Mesodermal cell (in vitro differentiated cells): ENCODE results near the gene LRRC36.
"Not testable (repeated sequence)": the region's sequence is repeated elsewhere in the genome, so short reads cannot be mapped to it uniquely, and the experiment has no call there.

Experiments
- H3K27ac ChIP-seq: 2 replicates; pipeline ENCODE4 v1.7.0; 2013; ENCODE audit warnings: mild to moderate bottlenecking, low read depth, low read length, moderate library complexity; ENCODE audit not compliant: severe bottlenecking
- H3K36me3 ChIP-seq: 2 replicates; pipeline ENCODE4 v1.7.1; 2013; ENCODE audit warnings: mild to moderate bottlenecking, low read length, moderate library complexity; ENCODE audit not compliant: control insufficient read depth, insufficient read depth
- H3K4me1 ChIP-seq: one replicate; pipeline ENCODE4 v1.7.1; 2013; ENCODE audit warnings: mild to moderate bottlenecking, low read length; ENCODE audit not compliant: insufficient read depth, control insufficient read depth, poor library complexity, severe bottlenecking
- H3K4me3 ChIP-seq: 2 replicates; pipeline ENCODE4 v1.7.0; 2013; ENCODE audit warnings: low read length, control low read depth, mild to moderate bottlenecking; ENCODE audit not compliant: insufficient read depth, poor library complexity, severe bottlenecking; ENCODE audit errors: extremely low read depth
- H3K9me3 ChIP-seq: 2 replicates; pipeline ENCODE4 v1.7.1; 2013; ENCODE audit warnings: mild to moderate bottlenecking, low read length, moderate library complexity; ENCODE audit not compliant: control insufficient read depth
- WGBS, 2 experiments: methylation state at CpG; one replicate each; pipeline ENCODE4 v1.1.5; 2013; ENCODE audit warnings: missing lambda C conversion rate in 2 of 2; ENCODE audit not compliant: insufficient coverage in 2 of 2; 5-methylcytosine and 5-hydroxymethylcytosine counted together

Gene LRRC36

DNA sequence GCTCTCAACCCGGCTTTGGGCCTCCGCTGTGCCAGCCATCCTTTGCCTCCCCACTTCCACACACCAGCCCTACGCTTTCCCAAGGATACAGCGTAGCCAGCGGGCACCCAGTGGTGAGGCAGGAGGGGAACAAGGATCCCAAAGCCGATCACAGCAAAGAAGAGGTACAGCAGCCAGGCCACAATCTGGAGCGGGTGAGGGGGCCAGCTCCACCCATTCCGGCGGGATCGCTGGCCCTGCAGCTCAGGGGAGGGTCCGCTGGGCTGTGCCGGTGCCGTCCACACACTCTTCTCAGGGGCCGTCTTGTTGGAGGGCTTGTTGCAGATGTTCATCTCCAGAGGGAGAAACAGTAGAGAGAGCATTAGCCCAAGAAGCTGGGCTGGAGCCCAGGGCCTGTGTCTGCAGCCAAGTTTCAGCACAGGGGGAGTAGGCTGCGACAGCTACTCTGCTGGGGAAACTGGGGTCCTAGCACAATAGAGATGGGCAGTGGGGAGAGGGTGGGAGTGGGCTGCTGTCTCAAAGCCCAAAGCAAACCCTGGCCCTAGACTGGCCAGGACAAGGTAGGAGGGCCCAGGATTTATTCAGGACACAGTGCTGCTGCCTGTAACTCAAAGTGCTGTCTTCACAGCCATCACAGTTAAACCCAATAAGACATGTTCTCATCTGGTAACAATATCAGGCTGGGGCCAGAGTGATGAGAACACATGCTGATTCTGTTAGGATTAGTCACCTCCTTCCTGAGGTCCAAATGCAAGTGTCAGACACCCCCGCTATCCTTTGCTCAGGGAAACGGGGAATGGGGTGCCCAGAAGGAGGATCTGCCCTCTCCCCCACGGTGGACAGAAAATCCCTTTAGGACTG, 79.7 kb downstream of the LRRC36 start:
- 78 to 85% methylated on average over 16 to 17 of the region's 18 CpGs for WGBS, 2 experiments
- Histone ChIP-seq H3K9me3 (no peaks in the 10 kb centered on the region), H3K27ac (peak overlapping the region; percentile 16), H3K36me3 (no peaks in the 10 kb centered on the region), H3K4me3 (no peak overlapping the region), H3K4me1 (peaks cover 15% of the 10 kb centered on the region)

DNA sequence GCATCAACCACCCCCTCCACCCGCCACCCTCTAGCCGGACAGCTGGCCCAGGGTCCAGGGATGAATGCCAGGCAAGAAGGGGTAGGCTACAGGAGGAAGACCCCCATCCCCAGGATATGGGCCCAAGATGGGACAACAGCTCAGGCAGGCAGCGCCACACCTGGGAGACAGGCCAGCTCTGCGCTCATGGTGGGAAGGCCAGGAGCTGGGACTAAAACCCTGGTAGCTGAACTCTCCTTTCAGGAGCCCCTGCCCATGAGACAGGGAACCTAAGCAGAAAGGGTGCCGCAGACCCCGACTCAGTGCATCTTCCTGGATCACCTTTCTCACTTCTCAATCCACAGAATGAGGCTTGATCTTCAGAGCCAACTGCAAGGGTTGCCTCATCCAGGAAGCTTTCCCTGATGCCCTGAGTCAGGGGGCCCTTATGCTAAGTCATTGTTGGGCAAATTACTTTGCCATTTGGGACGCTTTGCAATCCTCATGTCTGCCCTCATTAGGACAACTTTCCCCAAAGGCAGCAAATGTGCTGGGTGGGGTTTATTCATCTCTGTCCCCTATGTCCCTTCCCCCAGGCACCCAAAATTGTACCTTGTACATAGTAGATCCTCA, 80.7 kb downstream of the LRRC36 start:
- Histone ChIP-seq H3K36me3 (no peaks in the 10 kb centered on the region), H3K4me1 (peaks cover 17% of the 10 kb centered on the region), H3K27ac (no peak overlapping the region), H3K4me3 (no peak overlapping the region), H3K9me3 (no peaks in the 10 kb centered on the region)
- WGBS, 2 experiments, result 91 to 100% methylated on average over 4 to 5 of the region's 7 CpGs

DNA sequence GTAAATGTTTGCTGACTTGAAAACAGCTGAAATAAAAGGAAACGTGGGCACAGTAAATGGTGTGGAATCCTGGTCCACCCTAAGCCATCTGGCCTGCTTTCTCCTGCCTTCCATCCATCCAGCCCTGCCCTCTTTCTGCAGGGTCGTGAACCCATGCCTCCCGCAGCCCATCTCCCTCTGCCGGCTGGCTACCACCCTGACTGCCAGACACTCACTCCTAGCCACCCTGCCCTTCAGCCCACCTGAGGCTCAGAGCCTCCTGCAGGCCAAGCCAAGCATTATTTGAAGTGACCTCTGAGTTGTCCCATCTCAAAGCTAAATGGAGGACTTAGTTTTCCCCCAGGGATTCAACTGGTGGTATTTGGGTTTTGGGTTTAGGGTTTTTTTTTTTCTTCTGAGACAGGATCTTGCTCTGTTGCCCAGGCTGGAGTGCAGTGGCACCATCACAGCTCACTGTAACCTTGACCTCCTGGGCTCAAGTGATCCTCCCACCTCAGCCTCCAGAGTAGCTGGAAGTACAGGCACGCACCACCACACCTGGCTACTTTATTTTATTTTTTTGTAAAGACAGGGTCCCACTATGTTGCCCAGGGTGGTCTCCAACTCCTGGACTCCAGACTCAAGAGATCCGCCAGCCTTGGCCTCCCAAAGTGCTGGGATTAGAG, 81.3 kb downstream of the LRRC36 start:
- no peaks in the 10 kb centered on the region for H3K9me3 ChIP-seq
- no peaks in the 10 kb centered on the region for H3K36me3 ChIP-seq
- 86 to 95% methylated on average over 5 of the region's 6 CpGs for WGBS, 2 experiments
- no peak overlapping the region for H3K4me3 ChIP-seq
- peaks cover 19% of the 10 kb centered on the region for H3K4me1 ChIP-seq
- no peak overlapping the region for H3K27ac ChIP-seq

DNA sequence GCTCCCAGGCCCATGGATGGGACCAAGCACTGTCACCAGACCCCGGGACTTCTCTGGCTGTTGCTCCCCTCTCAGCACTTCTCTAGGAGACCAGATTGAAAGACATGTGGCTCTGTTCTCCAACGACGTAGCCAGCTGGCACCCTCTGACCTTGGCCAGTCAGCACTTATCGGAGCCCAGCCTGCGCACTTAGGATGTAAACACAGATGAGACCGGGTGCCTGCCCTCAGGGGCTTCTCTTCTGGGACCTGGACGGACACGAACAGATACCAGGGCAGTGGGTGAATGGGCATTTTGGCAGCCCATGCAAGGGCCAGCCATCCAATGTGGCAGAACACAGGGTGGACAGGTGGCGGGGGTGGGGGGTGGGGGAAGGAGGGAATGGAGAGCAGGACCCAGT, 83.0 kb downstream of the LRRC36 start:
- no peaks in the 10 kb centered on the region for H3K36me3 ChIP-seq
- peaks cover 19% of the 10 kb centered on the region for H3K4me1 ChIP-seq
- no peak overlapping the region for H3K27ac ChIP-seq
- H3K4me3 ChIP-seq, result no peak overlapping the region
- 93 to 100% methylated on average over 6 to 8 of the region's 9 CpGs for WGBS, 2 experiments
- no peaks in the 10 kb centered on the region for H3K9me3 ChIP-seq

DNA sequence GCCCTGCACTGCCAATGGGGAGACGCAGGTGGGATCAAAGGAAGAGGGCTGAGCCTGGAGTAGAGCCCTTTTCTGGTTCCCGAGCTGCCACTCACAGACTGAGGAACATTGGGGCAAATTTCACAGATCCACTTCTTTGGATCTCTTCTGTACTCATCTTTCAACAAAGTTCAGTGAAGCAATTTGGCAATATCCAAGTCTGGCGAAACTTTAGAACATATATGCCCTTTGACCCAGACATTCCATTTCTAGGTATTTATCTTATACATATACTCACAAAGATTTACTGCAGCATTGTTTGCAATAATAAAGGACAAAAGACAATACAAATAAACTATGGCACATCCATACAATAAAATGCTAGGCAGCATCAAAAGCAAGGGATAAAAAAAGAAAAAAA, 84.7 kb downstream of the LRRC36 start:
- H3K27ac ChIP-seq, result no peak overlapping the region
- H3K4me1 ChIP-seq, result peaks cover 13% of the 10 kb centered on the region
- WGBS, 2 experiments, result 86 to 89% methylated on average over 3 of the region's 3 CpGs
- no peaks in the 10 kb centered on the region for H3K36me3 ChIP-seq
- H3K4me3 ChIP-seq, result no peak overlapping the region
- no peaks in the 10 kb centered on the region for H3K9me3 ChIP-seq

DNA sequence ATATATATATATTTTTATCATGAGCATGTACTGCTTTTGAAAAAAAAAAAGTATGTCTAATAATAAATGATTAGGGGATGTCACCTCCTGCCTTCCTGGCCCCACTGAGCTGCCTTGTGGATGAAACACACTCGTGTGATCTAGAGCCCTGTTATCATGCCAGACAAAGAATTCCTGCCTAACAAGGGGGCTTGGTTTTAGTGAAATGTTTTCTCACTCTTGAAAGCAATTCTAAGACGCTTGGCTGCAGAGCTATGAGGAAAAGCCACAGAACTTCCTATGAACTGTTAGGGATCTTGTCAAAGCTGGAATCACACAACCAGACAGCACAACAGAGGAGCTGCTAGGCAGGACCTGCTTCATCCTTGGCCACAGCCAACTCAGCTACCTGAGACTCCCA, 85.7 kb downstream of the LRRC36 start:
- Histone ChIP-seq H3K27ac (no peak overlapping the region), H3K36me3 (no peaks in the 10 kb centered on the region), H3K4me3 (no peak overlapping the region), H3K4me1 (peaks cover 4% of the 10 kb centered on the region), H3K9me3 (no peaks in the 10 kb centered on the region)
- 57 to 75% methylated on average over 1 to 2 of the region's 2 CpGs for WGBS, 2 experiments

DNA sequence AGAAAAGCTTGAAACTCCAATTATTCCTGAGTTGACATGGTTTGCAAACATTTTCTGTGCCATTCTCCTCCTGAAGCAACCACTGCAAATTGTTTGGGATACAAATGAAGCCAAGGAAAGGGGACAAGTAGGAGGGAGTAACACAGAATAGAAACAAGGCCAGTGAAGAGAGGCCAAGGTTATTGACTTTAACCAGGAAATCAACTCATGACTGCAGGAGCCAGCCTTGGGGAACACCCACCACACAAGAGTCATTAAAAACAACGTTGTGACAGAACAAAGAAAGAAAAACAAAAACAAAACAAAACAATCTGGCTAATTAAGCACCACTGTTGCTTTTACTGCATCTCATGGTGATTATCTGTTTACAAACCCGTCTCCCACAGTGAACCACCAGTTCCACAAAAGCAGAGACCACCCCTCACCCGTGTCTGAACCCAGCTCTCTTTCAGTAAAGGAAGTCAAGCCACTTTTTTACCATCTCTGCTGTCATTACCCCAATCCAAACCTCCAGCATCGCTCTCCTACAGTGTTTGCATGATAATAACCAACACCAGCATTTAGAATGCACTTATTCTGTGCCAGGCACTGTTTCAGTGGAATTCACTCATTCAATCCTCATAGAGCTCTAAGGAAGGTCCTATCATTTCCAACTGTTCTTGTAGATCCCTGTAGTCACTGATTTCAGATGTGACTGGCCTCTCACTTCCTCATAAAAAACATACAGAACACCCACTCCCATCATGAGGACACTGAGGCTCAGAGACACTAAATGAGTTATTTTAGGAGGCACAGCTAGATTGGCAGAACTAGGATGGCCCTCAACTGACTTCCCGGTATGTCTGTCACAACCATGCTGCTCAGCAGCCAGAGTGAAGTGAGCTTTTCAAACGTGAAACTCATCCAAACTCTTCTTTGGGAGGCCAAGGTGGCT, 87.6 kb downstream of the LRRC36 start:
- H3K36me3 ChIP-seq, result no peaks in the 10 kb centered on the region
- 57 to 59% methylated on average over 6 of the region's 6 CpGs for WGBS, 2 experiments
- H3K4me3 ChIP-seq, result no peak overlapping the region
- H3K4me1 ChIP-seq, result peaks cover 4% of the 10 kb centered on the region
- no peaks in the 10 kb centered on the region for H3K9me3 ChIP-seq
- no peak overlapping the region for H3K27ac ChIP-seq

DNA sequence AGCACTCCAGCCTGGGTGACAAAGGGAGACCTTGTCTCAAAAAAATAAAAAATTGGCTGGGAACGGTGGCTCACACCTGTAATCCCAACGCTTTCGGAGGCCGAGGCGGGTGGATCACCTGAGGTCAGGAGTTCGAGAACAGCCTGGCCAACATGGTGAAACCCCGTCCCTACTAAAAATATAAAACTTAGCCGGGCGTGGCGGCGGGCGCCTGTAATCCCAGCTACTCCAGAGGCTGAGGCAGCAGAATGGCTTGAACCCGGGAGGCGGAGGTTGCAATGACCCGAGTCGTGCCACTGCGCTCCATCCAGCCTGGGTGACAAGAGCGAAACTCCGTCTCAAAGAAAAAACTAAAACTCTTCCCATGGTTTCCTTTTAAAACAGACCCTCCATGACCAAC, 88.8 kb downstream of the LRRC36 start:
- not testable (repeated sequence) for H3K27ac ChIP-seq, H3K9me3 ChIP-seq, H3K36me3 ChIP-seq, H3K4me1 ChIP-seq
- peak overlapping the region; percentile 66 for H3K4me3 ChIP-seq
- WGBS, 2 experiments, result 96 to 97% methylated on average over 19 of the region's 19 CpGs

DNA sequence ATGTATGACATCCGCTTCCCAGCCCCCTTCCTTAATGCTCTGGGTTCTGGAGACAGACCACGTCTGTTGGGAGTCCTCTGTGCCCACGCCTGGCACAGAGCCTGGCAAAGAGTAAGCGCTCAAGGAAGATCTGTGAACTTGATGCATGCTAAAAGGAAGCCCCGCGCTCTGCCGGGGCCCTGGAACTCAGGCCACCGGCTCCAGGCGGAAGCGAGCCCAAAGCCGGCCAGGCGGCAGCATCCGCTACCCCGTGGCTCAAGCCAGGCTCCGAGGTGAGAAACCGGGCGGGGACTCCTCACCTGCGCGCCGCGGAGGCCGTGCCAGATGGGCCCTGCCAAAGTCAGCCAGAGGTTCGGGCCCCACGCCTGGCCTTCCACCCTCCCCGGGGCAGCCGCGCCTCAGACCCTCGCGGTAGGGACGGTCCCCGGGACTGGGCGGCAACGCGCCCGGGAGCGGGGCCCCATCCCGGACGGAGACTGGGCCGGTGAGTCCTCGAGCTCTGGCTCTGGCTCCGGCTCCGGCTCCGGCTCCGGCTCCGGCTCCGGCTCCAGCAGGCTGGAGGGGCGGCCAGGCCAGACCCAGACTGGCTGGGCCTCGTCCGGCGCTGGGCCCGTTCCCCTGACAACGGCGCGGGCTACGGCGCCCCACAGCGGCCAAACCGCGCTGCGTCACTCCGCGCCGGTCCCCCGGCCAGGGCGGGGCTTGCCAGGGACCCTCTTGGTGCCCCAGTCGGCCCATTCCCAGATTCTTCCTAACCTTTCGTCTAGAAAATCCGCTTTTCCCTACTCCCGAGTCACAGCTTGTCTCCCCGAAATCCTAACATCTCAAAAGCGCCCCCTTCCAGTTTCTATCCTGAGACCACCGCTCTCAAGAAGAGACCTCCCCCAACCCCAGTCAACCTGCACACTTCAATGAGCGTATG, 89.5 kb downstream of the LRRC36 start, which contains the start of gene ZDHHC1:
Gene ZDHHC1, minus strand, starts transcription at position 606 of the 922 bp plus-strand sequence. CDS start 8,702 bp downstream, outside the sequence.
- Histone ChIP-seq H3K27ac (no peak within 1 kb of the TSS), H3K4me3 (peak within 1 kb of the TSS; percentile 66), H3K9me3 (no peaks in the 10 kb centered on the region), H3K36me3 (no peaks in the 10 kb centered on the region), H3K4me1 (peaks cover 4% of the 10 kb centered on the region)
- 11 to 12% methylated on average over 58 to 68 of the region's 73 CpGs for WGBS, 2 experiments
